ENCODE data around the gene POLR3H.

GRCh38 chr22:41517172-41518047 is 26.9 kb downstream of the POLR3H start:
- TF ChIP-seq, protein P1, sequence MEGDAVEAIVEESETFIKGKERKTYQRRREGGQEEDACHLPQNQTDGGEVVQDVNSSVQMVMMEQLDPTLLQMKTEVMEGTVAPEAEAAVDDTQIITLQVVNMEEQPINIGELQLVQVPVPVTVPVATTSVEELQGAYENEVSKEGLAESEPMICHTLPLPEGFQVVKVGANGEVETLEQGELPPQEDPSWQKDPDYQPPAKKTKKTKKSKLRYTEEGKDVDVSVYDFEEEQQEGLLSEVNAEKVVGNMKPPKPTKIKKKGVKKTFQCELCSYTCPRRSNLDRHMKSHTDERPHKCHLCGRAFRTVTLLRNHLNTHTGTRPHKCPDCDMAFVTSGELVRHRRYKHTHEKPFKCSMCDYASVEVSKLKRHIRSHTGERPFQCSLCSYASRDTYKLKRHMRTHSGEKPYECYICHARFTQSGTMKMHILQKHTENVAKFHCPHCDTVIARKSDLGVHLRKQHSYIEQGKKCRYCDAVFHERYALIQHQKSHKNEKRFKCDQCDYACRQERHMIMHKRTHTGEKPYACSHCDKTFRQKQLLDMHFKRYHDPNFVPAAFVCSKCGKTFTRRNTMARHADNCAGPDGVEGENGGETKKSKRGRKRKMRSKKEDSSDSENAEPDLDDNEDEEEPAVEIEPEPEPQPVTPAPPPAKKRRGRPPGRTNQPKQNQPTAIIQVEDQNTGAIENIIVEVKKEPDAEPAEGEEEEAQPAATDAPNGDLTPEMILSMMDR (conservative IDR thresholded peaks at IDR 0.05; ENCODE audit: low read depth in 2 of 2): peak; percentile 92 to 93
- TF ChIP-seq NANOG (IDR thresholded peaks at IDR 0.05; ENCODE audit: borderline replicate concordance) (no peak), CREB1 (CRISPR knock-in tag; IDR thresholded peaks at IDR 0.05; ENCODE audit: low read depth) (no peak), POLR2AphosphoS5 (IDR thresholded peaks at IDR 0.05; ENCODE audit: low read depth) (no peak), JUNB (IDR thresholded peaks at IDR 0.05; ENCODE audit: unreplicated experiment) (no peak), EZH2 (IDR thresholded peaks at IDR 0.05; ENCODE audit: low read depth, unreplicated experiment) (no peak), ZNF331 (CRISPR knock-in tag; IDR thresholded peaks at IDR 0.05; ENCODE audit: low read depth) (no peak), ZNF114 (CRISPR knock-in tag; IDR thresholded peaks at IDR 0.05) (no peak), EZH2phosphoT487 (IDR thresholded peaks at IDR 0.05; ENCODE audit: unreplicated experiment) (no peak), STAT1 (IDR thresholded peaks at IDR 0.05; ENCODE audit: unreplicated experiment) (no peak), ETS1 (IDR thresholded peaks at IDR 0.05) (no peak)
- TF ChIP-seq, protein P2, sequence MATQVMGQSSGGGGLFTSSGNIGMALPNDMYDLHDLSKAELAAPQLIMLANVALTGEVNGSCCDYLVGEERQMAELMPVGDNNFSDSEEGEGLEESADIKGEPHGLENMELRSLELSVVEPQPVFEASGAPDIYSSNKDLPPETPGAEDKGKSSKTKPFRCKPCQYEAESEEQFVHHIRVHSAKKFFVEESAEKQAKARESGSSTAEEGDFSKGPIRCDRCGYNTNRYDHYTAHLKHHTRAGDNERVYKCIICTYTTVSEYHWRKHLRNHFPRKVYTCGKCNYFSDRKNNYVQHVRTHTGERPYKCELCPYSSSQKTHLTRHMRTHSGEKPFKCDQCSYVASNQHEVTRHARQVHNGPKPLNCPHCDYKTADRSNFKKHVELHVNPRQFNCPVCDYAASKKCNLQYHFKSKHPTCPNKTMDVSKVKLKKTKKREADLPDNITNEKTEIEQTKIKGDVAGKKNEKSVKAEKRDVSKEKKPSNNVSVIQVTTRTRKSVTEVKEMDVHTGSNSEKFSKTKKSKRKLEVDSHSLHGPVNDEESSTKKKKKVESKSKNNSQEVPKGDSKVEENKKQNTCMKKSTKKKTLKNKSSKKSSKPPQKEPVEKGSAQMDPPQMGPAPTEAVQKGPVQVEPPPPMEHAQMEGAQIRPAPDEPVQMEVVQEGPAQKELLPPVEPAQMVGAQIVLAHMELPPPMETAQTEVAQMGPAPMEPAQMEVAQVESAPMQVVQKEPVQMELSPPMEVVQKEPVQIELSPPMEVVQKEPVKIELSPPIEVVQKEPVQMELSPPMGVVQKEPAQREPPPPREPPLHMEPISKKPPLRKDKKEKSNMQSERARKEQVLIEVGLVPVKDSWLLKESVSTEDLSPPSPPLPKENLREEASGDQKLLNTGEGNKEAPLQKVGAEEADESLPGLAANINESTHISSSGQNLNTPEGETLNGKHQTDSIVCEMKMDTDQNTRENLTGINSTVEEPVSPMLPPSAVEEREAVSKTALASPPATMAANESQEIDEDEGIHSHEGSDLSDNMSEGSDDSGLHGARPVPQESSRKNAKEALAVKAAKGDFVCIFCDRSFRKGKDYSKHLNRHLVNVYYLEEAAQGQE (IDR thresholded peaks at IDR 0.05; ENCODE audit: unreplicated experiment): no peak
